NB4 (cell line): ENCODE results near the gene CPNE1.

Source experiments
- DNase-seq: peaks from one replicate; pipeline ENCODE4 v3.0.0; 2010; ENCODE audit warnings: low read depth
- H3K4me3 ChIP-seq: one replicate; pipeline ENCODE4 v1.5.1; 2011; ENCODE audit warnings: mild to moderate bottlenecking, low read depth, low read length, moderate library complexity
- MYC ChIP-seq: IDR thresholded peaks from 2 replicates; pipeline ENCODE4 v1.6.1; 2011; ENCODE audit warnings: low read depth, low read length
- POLR2A ChIP-seq: IDR thresholded peaks from 2 replicates; pipeline ENCODE4 v1.6.1; 2011; ENCODE audit warnings: mild to moderate bottlenecking; ENCODE audit not compliant: insufficient read length; ENCODE audit errors: extremely low read depth
- TF ChIP-seq, protein P1 (sequence below): IDR thresholded peaks from one replicate; pipeline ENCODE4 v1.5.1; 2012; ENCODE audit warnings: low read depth, low read length
- TF ChIP-seq, protein P2 (sequence below): IDR thresholded peaks from 2 replicates; pipeline ENCODE4 v1.6.1; 2011; ENCODE audit warnings: low read depth, low read length

CPNE1 gene

DNA sequence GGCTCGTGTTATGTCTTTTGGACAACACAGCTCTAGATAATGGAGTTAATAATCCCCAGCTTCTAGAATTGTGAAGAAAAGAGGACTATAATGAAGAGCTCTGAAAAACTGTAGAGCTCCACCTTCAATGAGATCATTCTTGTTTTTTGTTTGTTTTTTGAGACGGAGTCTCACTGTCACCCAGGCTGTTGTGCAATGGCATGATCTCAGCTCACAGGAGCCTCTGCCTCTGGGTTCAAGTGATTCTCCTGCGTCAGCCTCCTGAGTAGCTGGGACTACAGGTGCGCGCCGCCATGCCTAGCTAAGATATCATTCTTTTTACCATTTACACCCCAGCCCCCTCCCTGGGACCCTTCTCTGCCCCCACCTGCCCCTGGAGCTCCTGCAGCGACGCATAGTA lies 86.2 kb downstream of the CPNE1 start:
- no peak overlapping the region for H3K4me3 ChIP-seq
- TF ChIP-seq, protein P1, sequence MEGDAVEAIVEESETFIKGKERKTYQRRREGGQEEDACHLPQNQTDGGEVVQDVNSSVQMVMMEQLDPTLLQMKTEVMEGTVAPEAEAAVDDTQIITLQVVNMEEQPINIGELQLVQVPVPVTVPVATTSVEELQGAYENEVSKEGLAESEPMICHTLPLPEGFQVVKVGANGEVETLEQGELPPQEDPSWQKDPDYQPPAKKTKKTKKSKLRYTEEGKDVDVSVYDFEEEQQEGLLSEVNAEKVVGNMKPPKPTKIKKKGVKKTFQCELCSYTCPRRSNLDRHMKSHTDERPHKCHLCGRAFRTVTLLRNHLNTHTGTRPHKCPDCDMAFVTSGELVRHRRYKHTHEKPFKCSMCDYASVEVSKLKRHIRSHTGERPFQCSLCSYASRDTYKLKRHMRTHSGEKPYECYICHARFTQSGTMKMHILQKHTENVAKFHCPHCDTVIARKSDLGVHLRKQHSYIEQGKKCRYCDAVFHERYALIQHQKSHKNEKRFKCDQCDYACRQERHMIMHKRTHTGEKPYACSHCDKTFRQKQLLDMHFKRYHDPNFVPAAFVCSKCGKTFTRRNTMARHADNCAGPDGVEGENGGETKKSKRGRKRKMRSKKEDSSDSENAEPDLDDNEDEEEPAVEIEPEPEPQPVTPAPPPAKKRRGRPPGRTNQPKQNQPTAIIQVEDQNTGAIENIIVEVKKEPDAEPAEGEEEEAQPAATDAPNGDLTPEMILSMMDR = no peak
- TF ChIP-seq MYC (no peak), POLR2A (no peak)
- TF ChIP-seq, protein P2, sequence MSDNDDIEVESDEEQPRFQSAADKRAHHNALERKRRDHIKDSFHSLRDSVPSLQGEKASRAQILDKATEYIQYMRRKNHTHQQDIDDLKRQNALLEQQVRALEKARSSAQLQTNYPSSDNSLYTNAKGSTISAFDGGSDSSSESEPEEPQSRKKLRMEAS = no peak
- no peak for DNase-seq

DNA sequence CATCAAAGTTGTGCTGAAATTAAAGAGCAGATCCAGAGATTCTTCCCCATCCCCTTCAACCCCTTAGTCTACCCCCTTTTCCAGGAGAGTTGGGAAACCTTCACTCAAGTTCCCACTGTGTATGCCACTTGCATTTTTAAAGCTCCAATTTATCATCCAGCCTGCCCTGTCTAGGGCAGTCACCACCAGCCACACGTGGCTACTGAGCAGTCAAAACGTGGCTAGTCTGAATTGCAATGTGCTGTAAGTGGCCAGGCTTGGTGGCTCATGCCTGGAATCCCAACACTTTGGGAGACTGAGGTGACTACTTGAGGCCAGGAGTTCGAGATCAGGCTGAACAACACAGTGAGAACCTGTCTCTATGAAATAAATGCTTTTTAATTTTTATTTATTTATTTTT lies 87.9 kb downstream of the CPNE1 start:
- TF ChIP-seq, protein P2 = no peak
- TF ChIP-seq, protein P1 = no peak
- TF ChIP-seq MYC (no peak), POLR2A (no peak)
- no peak for DNase-seq
- no peak overlapping the region for H3K4me3 ChIP-seq
